ENCODE measurements around the gene JARID2. TPM values are rescaled to one million over a fixed set of nuclear protein-coding genes. Genes with fewer than 3 reads are reported as not detected.
A peak's percentile ranks its signal among the peaks of the same experiment; 100 is the strongest.

The JARID2 gene
- total and polyA plus RNA-seq, 8 donors = 2.4 to 6.7 (median 3.7) TPM

DNA sequence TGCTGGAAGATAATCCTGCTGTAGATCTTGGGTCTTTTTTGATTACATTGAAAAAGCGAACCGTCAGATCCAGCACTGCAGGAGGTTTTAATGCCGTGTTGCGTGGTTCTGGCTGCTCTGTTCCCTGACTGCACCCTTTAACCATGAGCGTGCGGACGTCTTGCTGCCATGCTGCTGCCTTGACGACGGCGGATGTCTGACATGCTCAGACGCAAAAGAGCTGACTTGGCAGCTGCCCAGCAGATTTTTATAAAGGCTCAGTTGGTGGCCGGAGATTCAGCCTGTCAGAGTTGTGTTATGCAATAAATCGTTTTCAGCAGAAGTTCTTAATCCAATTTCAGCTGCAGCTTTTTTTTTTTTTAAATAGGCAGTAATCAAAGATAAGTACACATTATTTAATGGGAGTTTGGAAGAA, 119.4 kb downstream of the JARID2 start:
- H3K4me3 ChIP-seq = no peak overlapping the region
- peak in 3 of 4 donors; percentile 33 to 68 (median 67) for ATAC-seq
- H3K27me3 ChIP-seq = no peaks in the 10 kb centered on the region
- no peak overlapping the region for H3K27ac ChIP-seq
- no peak for FAIRE-seq
- 39 to 47% methylated on average over 13 of the region's 13 CpGs for WGBS, 2 donors
- DNase-seq = peak; percentile 34 to 61 (median 44)
- H3K9me3 ChIP-seq = no peaks in the 10 kb centered on the region
- H3K4me1 ChIP-seq = peaks cover 31 to 45% (median 44%) of the 10 kb centered on the region in 3 donors
- H3K36me3 ChIP-seq = no peaks in the 10 kb centered on the region
- intact Hi-C loops (cut with DNase I) = no loop called here
- TF ChIP-seq, protein P1, sequence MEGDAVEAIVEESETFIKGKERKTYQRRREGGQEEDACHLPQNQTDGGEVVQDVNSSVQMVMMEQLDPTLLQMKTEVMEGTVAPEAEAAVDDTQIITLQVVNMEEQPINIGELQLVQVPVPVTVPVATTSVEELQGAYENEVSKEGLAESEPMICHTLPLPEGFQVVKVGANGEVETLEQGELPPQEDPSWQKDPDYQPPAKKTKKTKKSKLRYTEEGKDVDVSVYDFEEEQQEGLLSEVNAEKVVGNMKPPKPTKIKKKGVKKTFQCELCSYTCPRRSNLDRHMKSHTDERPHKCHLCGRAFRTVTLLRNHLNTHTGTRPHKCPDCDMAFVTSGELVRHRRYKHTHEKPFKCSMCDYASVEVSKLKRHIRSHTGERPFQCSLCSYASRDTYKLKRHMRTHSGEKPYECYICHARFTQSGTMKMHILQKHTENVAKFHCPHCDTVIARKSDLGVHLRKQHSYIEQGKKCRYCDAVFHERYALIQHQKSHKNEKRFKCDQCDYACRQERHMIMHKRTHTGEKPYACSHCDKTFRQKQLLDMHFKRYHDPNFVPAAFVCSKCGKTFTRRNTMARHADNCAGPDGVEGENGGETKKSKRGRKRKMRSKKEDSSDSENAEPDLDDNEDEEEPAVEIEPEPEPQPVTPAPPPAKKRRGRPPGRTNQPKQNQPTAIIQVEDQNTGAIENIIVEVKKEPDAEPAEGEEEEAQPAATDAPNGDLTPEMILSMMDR (IDR thresholded peaks at IDR 0.05) = no peak

DNA sequence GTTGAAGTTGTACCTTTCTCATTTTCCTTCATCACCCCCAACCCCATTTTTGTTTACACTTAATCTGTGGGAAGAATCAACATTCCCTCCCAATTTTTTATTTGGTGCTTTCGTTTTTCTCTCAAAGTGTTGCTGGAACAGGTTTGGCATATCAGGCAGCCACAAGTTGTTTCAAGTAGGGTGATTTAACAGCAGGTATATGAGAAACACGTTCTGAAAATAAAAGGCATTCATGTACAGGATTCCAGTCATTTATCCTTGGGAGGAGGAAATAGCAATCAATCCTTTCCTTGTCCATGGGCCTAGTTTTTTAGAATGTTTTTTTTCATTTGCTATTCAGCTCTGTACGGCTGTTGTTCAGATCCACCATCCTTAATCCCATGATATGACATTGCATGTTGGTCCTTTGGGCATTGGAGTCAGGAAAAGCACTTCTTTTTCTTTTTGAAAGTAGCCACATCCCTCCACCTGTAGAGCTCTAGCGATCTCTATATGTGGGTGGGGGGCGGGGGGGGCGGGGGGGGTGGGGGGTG, 120.2 kb downstream of the JARID2 start:
- DNase-seq (no peak), FAIRE-seq (no peak), ATAC-seq (peak in 1 of 4 donors; percentile 3)
- H3K4me3 ChIP-seq = no peak overlapping the region
- 33 to 42% methylated on average over 4 to 6 of the region's 6 CpGs for WGBS, 2 donors
- intact Hi-C loops (cut with DNase I) = no loop called here
- H3K27me3 ChIP-seq = no peaks in the 10 kb centered on the region
- TF ChIP-seq, protein P1 (IDR thresholded peaks at IDR 0.05) = no peak
- no peaks in the 10 kb centered on the region for H3K36me3 ChIP-seq
- no peaks in the 10 kb centered on the region for H3K9me3 ChIP-seq
- H3K4me1 ChIP-seq = peaks cover 31 to 45% (median 44%) of the 10 kb centered on the region in 3 donors
- H3K27ac ChIP-seq = no peak overlapping the region

DNA sequence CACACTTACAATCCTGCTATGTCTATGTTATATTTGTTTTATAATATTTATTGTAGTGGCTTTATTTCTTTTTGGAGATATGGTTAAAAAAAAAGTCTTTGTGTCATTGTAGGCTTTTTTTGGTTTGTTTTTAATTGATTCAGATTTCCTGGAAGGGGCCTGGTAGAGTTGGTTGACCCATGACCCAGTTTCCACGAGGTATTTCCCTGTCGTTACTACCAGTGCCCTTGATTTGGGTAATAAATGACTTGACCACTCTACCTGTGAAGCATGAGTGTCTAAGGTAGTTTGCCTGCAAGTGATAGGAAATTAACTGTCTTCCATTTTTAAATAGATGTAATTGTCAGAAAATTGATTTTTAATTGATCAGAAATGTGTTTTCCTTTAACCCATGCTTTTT, 121.0 kb downstream of the JARID2 start:
- Histone ChIP-seq H3K9me3 (no peaks in the 10 kb centered on the region), H3K27ac (peak overlapping the region in 2 of 4 donors; percentile 25 to 48), H3K4me3 (no peak overlapping the region), H3K4me1 (peaks cover 31 to 45% (median 44%) of the 10 kb centered on the region in 3 donors), H3K36me3 (no peaks in the 10 kb centered on the region), H3K27me3 (no peaks in the 10 kb centered on the region)
- TF ChIP-seq, protein P1 (IDR thresholded peaks at IDR 0.05) = no peak
- peak in 1 of 4 donors; percentile 47 for ATAC-seq
- intact Hi-C loops (cut with DNase I) = no loop called here
- FAIRE-seq = no peak
- 4 to 8% methylated on average over 2 of the region's 2 CpGs for WGBS, 2 donors
- no peak for DNase-seq

DNA sequence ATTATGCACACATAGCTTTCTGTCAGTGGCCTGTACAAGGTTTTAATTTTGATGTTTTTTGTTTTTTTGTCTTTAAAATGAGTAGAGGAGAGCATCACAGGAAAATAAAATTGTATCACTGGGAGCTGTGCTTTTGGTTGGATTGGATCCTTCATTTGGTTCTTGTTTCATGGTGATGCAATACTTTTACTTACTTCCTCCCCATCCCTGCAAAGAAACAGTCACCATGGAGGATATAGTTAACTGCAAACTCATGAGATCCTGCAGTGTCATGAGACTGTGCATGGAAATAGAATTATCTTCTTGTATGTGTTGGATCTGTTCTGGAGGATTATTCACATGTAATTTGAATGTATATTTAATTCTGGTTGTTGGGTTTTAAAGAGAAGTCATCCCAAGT, 122.3 kb downstream of the JARID2 start:
- H3K4me1 ChIP-seq = peaks cover 30 to 43% (median 37%) of the 10 kb centered on the region in 3 donors
- intact Hi-C loops (cut with DNase I) = no loop called here
- TF ChIP-seq, protein P1 (IDR thresholded peaks at IDR 0.05) = no peak
- no peaks in the 10 kb centered on the region for H3K27me3 ChIP-seq
- H3K36me3 ChIP-seq = no peaks in the 10 kb centered on the region
- ATAC-seq = peak in 2 of 4 donors; percentile 15 to 28
- no peak for FAIRE-seq
- peak overlapping the region in 2 of 4 donors; percentile 25 to 48 for H3K27ac ChIP-seq
- H3K4me3 ChIP-seq = no peak overlapping the region
- DNase-seq = no peak
- H3K9me3 ChIP-seq = no peaks in the 10 kb centered on the region

DNA sequence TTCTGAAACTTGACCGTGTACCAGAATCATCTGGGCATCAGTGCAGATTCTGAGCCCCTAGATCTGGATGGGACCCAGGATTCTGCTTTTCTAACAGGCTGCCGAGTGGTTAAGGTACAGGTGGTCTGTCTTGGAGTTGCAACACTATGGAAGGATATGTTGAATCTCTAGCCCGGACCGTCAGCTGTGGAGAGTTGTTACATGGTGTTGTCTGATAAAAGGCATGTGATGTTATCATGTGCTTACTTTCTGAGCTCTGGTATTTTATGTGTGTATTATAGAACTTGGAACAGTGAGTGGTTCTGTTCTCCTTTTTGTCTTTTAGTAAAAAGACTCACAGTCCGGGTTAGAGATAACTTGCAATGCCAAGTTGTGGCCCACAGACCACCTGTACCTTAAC, 123.0 kb downstream of the JARID2 start:
- Histone ChIP-seq H3K4me3 (no peak overlapping the region), H3K4me1 (peaks cover 23 to 36% (median 30%) of the 10 kb centered on the region in 3 donors), H3K36me3 (no peaks in the 10 kb centered on the region), H3K27ac (no peak overlapping the region), H3K27me3 (no peaks in the 10 kb centered on the region), H3K9me3 (no peaks in the 10 kb centered on the region)
- TF ChIP-seq, protein P1 (IDR thresholded peaks at IDR 0.05) = no peak
- no peak for FAIRE-seq
- 90 to 95% methylated on average over 5 of the region's 5 CpGs for WGBS, 2 donors
- DNase-seq = no peak
- intact Hi-C loops (cut with DNase I) = no loop called here
- ATAC-seq = no peak

Data from pancreas (tissue), 10 donors.